Left forelimb (tissue), 1 donor: Measurements from ENCODE around the gene GYPE.
"Not testable (repeated sequence)": the region's sequence is repeated elsewhere in the genome, so short reads cannot be mapped to it uniquely, and the experiment has no call there.

Experiments
- DNase-seq: peaks from one replicate; pipeline ENCODE4 v3.0.0-alpha.2; 2018; ENCODE audit warnings: low spot score

The GYPE gene

DNA sequence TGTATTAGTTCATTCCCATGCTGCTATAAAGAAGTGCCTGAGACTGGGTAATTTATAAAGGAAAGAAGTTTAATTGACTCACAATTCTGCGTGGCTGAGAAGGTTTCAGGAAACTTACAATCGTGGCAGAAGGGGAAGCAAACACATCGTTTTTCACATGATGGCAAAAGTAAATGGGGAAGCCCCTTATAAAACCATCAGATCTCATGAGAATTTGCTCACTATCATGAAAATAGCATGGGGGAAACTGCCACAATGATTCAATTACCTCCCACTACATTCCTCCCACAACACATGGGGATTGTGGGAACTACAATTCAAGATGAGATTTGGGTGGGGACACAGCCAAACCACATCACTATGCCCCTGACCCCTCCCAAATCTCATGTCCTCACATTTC lies 35.4 kb downstream of the GYPE start:
- not testable (repeated sequence) for DNase-seq

DNA sequence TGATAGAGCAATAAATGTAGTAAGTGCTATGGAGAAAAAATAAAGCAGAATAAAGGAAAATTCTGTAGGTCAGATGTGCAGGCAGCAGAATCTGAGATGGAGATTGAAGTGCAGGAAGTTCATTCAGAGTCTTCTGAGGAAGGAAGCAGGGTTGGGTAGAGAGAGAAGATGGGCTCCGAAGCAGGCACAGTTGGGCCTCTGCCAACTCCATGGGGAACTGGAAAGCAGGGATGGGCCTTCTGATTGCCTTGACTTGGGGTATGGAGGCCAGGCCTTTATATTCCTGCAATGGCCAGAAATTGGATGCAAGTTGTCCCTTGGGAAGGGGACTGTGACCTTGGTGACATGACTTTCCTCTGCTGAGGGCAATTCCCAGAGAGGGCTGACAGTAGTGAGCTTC lies 42.6 kb downstream of the GYPE start:
- not testable (repeated sequence) for DNase-seq

DNA sequence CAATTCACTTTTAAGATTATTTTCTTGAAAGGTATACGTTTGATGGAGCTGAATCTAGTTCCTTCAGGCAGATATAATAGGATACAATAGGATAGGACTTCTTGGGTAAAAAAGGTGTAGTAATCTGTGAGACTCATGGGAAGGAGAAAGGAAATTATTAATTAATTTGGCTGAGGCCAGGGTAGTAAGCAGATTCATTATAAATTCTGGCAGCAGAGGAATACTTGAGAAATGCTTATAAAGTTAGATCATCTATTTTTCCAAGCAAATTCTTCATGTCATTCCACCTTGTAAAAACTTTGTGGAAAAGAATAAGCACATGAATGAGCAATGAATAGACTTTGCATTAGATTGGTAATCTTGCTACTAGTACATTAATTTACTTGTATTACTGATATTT lies 46.9 kb downstream of the GYPE start:
- no peak for DNase-seq

DNA sequence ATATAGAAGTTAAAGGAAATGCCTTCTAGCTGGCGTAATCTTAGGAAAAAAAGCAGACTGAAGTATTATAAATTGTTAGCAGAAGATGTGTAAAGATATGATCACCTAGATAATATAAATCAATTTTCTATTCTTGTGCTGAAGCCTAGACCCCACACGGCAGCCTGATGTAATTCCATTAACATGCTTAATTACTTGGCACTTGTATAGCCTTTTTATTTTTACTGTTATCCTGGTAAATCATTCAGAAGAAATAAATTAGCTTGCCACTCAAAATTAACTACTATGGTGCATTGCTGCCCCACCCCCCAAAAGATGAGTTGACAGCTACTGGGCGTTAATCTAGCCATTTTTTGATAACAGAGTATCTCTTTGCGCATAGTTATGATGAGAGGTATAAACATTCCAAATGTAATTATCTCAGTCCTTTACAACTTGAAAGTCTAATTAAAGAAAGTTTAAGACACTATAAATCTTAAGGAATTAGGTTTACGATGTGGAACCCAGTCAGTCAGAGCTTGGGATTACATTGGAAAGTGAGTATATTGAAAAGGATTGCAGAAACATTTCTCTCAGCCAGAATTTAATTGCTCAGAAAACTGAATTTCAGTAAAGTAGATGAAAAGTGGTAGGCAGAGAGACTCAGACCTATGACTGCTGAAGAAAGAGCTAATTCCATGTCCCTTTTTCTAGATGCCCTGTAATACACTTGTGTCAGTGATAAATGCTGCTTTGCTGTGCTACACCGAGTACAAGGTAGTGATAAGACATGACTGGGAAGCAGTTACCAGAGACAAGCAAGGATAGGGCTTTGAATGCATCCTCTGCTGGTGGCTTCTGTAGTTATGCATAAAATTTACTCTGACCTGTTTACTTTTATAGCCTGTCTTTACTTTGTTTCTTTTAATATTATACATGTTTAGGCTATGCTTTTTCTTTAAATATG lies 47.7 kb downstream of the GYPE start:
- not testable (repeated sequence) for DNase-seq

DNA sequence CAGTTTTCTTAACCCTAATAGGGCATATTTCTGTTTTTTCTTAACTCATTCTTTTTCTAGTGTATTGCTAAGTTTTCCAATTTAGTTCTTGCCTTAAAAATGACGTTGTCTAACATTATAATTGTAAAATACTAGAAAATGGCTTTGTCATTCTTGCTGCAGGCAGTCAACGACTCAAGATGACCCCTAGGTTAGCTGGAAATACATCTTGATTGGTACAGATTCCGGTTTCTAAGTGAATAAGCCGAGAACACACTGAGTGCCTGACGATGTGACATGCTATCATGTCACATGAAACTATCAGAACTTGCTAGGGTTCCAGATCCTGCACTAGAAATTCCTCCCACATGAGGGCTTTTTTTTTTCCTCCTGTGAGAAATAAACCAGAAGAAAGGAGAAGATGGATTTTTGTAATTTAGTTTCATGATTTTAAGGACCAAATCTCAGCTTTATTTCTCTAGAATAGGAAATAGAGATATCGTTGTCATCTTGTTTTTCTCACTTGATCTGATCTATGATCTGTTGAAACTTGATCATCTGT lies 49.3 kb downstream of the GYPE start:
- DNase-seq: not testable (repeated sequence)

DNA sequence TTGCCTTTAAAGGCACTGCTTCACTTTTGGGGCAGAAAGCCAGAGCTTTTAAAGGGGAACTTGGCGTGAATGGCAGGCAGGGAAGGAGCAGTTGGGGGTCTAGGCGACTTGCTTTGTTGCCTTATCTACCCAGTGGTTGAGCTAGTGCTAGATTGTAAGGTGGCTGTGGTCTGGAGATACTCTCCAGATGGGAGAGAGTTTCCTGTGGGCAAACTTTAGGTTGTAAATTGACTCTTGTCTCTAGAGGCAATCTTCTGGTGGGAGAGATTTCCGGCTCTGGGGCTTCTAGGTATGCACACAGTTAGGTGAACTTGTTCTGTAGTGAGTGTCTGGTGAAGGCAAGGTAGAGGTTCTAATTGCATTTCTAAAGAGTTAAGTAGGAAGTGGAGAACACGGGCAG lies 50.7 kb downstream of the GYPE start:
- DNase-seq: not testable (repeated sequence)

DNA sequence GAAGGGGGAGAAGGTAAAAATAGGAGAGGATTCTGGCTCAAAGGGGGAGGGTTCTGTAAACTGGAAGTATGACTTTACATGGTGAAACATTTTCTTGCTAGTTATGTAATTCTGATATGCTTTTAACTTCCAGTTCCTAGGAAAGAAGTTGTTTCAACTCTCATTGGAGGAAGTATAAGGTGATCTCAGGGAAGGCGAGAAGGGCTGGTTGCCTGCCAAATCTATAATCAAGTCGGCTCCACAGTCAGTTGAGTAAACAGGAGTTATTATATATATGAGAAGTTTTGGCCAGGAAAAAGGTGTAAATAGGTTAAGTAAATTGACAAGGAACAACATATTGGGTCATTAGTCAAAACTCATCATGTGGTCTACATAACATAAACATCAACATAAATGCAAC lies 56.1 kb downstream of the GYPE start:
- not testable (repeated sequence) for DNase-seq

DNA sequence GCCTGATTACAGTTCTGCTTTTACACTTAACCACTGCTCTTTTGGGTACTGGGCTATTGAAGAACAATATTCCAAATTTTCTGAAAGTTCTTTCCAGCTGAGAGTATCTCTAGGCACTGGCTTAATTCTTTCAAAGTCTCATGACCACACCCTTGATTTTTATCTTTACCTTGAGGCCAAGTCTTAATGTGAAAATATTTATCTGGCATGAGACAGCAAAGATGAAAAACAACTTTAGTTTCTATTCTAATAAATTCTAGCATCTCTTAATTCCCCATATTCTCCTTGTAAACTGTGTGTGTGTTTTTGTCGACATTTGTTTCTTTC lies 61.9 kb downstream of the GYPE start:
- DNase-seq: not testable (repeated sequence)

DNA sequence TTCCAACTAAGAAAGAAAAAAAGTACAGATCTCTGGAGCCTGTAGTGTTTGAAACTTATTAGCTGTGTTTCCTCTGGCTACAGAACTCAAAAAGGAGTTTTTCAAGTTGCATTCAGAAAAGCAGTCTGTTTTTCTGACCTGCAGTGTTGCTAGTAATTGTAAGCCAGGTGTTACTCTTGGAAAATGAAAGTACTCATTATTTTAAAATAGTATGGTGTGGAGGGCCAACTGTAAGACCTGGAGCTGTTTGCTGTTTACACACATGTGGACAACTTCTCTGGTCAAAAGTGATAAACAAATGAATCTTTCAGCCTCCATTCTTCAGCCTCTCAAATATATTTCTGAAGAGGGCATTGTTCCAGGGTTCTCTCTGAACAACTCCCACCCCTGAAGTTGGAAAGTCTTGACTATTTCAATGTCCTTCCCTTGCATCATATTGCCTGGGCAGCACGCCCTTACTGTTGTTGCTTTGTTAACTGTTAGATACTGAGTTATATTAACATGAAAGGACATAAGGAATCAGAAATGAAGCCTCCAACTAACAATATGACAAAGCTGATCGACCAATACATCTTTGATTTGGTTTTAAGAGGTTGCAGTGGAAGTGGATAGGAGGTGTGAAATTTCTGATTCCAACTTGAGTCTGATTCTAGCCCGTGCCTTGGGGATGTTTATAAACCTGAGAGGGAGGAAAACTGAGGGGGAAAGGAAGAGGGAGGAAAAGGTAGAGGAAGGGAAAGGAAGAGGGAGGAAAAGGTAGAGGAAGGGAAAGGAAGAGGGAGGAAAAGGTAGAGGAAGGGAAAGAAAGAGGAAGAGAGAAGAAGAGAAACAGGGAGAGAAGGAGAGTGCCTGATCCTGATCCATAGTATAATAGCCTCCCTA lies 62.5 kb downstream of the GYPE start:
- not testable (repeated sequence) for DNase-seq

DNA sequence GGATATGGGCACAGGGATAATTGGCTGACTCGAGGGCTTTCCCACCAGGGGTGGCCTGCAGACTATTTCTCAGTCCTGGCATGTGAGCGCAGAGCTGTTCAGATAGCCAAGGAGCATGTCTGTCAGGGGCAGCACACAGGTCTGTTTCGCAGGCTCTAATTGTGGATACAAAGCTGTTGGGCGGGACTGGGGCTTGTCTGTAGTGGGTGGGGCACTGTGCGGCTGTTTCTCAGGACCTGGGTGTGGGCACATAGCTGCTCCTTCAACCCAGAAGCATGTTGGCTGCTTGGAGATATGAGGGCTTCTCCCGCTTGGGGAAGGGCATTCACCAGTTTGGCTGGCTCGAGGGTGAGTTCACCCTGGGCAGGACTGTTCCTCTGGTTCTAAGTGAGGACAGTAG lies 65.9 kb downstream of the GYPE start:
- not testable (repeated sequence) for DNase-seq

DNA sequence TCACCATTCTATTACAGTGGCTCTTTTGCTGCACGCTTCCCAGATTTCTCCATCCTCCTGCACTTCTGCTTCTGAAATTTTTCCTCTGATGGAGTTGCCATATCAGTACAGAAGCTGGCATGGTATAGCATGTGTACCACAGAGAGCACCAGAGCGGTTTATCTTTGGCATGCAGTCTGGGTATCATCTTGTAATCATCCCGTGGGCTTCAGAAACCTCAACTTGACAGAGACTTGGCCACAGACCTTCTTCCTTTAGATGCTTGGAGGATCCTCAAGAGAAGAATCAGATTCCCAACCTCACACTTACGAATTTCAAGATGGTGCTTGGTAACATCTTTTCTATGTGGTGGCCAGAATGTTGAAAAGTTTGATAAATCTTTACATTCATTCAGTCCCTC lies 71.2 kb downstream of the GYPE start:
- not testable (repeated sequence) for DNase-seq

DNA sequence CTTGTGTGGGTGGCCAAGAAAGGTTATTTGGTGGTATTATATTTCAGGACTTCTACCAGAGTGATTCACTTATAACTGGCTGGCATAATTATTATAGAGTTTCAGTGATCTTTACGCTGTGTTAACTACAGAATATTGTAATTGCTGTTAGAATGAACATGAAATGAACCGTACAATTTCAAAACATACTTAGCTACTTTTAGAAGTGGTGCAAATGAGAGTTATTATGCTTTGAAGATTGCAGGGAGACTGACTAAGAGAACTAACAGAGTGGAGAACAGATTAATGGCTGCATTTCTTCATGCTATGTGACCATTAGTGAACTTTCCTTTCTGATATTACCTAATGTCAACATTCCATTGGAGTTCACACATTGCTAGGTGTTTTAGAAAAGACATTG lies 71.7 kb downstream of the GYPE start:
- not testable (repeated sequence) for DNase-seq

DNA sequence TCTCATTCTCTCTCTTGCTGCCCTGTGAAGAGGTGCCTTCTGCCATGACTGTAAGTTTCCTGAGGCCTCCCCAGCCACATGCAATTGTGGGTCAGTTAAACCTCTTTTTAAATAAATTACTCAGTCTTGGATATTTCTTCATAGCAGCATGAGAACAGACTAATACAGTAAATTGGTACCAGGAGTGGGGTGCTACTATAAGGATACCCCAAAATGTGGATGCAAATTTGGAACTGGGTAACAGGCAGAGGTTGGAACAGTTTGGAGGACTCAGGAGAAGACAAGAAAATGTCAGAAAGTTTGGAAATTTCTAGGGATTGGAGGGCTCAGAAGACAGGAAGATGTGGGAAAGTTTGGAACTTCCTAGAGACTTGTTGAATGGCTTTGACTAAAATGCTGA lies 74.8 kb downstream of the GYPE start:
- not testable (repeated sequence) for DNase-seq

DNA sequence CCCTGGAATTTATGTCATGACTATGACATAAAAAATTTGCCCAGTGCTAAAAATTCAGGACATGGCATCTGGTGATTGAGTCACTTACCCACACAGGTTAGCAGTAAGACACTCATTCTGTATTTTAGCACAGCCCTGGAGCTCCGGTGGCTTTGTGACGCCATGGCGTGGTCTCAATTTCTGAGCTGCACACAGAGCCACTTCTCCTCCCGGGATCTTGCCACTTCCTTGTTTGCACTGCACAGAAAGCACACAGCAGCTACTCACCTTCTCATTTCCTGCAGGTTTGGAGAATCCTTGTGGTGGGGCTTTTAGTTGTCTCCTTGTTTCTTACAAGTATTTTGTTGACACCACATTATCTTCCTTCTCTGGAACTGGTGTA lies 76.1 kb downstream of the GYPE start:
- not testable (repeated sequence) for DNase-seq
